ENCODE results near the gene ZFYVE1.

ZFYVE1 gene

DNA sequence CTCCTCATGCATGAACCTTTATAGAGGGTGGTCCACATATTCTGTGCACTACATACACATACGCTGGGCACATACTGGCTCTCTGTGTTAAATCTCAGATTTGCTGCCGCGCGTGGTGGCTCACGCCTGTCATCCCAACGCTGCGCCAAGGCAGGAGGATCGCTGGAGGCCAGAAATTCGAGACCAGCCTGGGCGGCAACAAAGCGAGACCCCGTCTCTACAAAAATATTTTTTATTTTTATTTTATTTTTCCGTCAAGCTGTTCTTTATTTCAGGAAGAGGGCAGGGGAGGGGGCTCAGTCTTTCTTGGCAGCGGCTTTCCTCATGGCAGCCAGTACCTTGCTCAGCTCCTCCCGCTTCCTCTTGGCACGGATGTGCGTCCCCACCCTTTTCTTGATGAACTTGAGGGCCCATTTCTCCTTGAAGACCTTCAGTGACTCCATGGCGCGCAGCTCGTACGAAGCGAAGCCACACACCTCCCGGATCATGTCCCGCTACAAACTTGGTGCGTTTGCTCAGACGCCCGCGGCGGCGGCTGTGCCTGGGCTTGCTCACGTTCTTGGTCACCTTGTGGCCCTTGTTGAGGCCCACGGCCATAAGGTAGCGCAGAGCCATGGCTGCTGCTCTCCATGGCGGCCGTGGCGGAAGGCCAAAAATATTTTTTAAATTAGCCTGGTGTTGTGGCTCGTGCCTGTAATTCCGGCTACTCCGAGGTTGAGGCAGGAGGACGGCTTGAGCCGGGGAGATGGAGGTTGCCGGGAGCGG, 97.4 kb downstream of the ZFYVE1 start:
- no peak for DNase-seq (ENCODE audit: low read depth)
- H3K4me3 ChIP-seq (ENCODE audit: low read depth, low read length) = no peak overlapping the region
- TF ChIP-seq, protein P1, sequence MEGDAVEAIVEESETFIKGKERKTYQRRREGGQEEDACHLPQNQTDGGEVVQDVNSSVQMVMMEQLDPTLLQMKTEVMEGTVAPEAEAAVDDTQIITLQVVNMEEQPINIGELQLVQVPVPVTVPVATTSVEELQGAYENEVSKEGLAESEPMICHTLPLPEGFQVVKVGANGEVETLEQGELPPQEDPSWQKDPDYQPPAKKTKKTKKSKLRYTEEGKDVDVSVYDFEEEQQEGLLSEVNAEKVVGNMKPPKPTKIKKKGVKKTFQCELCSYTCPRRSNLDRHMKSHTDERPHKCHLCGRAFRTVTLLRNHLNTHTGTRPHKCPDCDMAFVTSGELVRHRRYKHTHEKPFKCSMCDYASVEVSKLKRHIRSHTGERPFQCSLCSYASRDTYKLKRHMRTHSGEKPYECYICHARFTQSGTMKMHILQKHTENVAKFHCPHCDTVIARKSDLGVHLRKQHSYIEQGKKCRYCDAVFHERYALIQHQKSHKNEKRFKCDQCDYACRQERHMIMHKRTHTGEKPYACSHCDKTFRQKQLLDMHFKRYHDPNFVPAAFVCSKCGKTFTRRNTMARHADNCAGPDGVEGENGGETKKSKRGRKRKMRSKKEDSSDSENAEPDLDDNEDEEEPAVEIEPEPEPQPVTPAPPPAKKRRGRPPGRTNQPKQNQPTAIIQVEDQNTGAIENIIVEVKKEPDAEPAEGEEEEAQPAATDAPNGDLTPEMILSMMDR (IDR thresholded peaks at IDR 0.05; ENCODE audit: control insufficient read depth, extremely low read depth, insufficient read depth) = no peak

DNA sequence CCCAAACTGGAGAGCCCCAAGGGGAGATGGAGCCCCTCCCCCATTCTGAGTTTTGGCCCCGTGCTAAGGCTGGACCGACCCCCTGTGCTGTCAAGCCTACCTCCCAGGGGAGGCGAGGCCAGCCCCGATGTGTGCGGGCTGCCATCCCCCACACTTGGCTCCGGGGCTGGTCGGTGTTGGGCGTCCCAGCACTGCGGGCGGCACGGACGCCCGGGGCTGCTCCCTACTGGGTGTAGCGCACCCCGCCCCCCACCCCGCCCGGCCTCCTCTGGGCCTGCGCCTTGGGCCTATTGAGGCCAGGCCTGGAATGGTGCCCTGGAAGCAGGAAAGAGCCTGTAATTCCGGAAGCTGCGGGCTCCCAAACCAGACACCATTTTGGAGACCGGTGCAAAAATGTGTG, 98.0 kb downstream of the ZFYVE1 start:
- DNase-seq (ENCODE audit: low read depth) = no peak
- TF ChIP-seq, protein P1 (IDR thresholded peaks at IDR 0.05; ENCODE audit: control insufficient read depth, extremely low read depth, insufficient read depth) = no peak
- no peak overlapping the region for H3K4me3 ChIP-seq (ENCODE audit: low read depth, low read length)

DNA sequence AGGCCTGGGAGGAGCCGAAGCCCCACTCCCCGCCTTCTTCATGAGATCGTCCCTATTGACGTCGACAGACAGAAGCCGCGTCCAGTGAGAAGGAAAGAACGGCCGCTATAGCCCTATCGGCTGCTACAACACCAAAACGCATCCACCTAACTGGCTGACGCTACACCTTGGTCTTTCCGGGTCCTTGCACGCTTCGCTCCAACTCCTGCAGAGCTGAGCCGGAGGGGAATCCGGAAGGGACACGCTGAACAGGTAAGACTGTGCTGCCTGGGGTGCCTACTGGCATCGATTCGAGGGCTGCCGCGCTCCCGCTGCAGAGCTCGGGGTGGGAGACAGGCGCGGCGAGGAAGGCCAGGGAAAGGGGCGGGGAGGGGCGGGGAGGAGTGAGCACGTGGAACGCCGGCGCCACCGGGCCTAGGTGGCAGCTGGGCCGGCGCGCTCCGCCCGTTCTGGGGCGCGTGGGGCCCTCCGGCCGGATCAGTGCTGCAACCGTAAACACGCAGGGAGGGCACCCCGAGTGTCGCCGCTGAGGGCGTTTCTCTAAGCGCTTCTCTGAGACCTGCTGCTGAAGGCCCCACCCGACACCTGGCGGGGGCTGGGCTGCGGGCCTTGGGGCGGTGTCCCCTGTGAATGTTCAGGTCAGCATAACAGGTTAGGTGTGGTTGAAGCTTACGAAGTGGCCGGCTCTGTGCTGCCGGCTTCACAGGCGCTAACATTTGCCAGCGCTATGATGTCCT, 100.4 kb downstream of the ZFYVE1 start, which contains the start of gene DCAF4:
DCAF4 (plus strand) TSS at position 173 of the 737 bp plus-strand sequence. CDS start 11,515 bp downstream, outside the sequence.
- H3K4me3 ChIP-seq (ENCODE audit: low read depth, low read length) = peak within 1 kb of the TSS; percentile 88
- TF ChIP-seq, protein P1 (IDR thresholded peaks at IDR 0.05; ENCODE audit: control insufficient read depth, extremely low read depth, insufficient read depth) = no peak
- DNase-seq (ENCODE audit: low read depth) = peak; percentile 98

DNA sequence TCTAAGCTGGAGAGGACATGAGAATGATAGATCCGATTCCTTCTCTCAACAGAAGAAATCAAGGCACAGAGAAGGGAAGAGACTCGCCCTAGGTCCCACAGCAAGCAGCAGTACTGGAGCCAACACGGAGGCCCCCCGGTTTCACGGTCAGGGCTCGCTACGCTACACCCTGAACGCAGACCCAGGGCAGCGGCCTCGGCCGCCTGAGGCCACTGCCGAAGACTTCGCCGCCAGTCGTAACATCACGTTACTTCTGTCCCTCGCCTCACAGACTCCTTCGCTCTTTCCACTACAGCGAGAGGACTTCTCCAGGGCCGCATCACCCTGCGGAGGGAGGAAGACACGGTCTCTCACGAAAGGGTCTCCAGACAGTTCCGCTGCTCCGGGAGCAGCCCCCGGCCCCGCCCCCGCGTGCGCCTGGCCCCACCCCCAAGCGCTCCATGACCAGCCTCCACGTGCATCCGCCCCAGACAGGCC, 101.1 kb downstream of the ZFYVE1 start:
- DNase-seq (ENCODE audit: low read depth) = no peak
- TF ChIP-seq, protein P1 (IDR thresholded peaks at IDR 0.05; ENCODE audit: control insufficient read depth, extremely low read depth, insufficient read depth) = no peak
- H3K4me3 ChIP-seq (ENCODE audit: low read depth, low read length) = peak overlapping the region; percentile 88

DNA sequence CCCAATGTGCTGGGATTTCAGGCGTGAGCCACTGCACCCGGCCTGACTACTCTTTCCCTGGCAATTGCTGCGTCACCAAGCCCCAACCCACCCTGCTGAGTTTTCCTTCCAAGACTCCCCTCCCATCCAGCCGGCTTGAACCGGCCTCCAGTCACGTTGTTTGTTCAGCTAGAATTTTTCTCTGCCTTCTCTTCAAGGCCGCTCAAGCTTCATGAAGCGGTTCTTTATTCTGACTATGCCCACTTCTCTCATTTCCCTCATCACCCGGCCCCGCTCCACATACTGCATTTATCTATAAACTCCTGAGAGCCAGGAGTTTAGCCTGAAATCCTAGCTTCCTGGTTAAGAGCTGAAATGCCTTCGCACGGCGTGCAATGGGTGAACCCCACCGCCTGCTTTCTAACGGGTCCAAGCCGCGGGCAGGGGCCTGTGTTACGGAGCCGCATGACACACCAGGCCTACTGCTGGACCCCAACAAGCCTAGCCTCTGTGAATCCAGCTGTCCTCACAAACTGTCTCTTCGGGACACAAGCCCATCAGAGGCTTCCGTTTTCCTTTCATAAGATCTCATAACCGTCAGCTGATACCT, 101.6 kb downstream of the ZFYVE1 start:
- H3K4me3 ChIP-seq (ENCODE audit: low read depth, low read length) = peak overlapping the region; percentile 88
- DNase-seq (ENCODE audit: low read depth) = no peak
- TF ChIP-seq, protein P1 (IDR thresholded peaks at IDR 0.05; ENCODE audit: control insufficient read depth, extremely low read depth, insufficient read depth) = no peak

DNA sequence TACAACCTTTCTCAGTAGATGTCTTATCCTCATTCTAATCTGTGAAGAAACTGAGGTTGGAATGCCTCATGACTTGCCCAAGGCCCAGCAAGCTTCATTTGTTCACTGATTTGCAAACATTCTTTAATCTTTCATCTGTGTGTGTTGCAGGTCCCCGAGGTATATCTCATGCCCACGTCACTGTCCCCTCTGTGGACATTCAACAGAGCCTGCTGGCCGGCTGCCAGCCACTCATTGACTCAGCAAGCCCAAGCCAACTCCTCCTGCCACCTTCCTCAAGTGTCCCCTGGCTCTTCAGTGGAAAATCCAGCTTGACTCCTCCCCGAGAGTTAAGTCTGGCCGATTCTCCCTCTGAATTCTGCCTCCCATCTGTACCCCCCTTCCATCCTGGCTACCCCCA, 102.6 kb downstream of the ZFYVE1 start:
- TF ChIP-seq, protein P1 (IDR thresholded peaks at IDR 0.05; ENCODE audit: control insufficient read depth, extremely low read depth, insufficient read depth) = no peak
- no peak for DNase-seq (ENCODE audit: low read depth)
- H3K4me3 ChIP-seq (ENCODE audit: low read depth, low read length) = no peak overlapping the region
